MCF 10A (cell line): Measurements from ENCODE around the gene KHK. TPM values are rescaled to one million over a fixed set of nuclear protein-coding genes. Genes with fewer than 3 reads are reported as not detected.

Source experiments
- BruUV-seq: library from RNA; stranded (reverse); fragments of 400-500 nt; replicated peaks from 2 replicates; lab custom pipeline; 2021; lab: Mats Ljungman, UMichigan
- CTCF ChIA-PET: fragments of 300-600 bp; sonication (Branson Sonifier 250); formaldehyde crosslinking; extraction: SDS; loops from one replicate; lab custom pipeline; 2021; ENCODE audit warnings: antibody characterized with exemption, inconsistent platforms; lab: Yijun Ruan, JAX
- POLR2A ChIA-PET: fragments of 300-600, 350-650 bp; sonication (Branson Sonifier 250); formaldehyde crosslinking; extraction: SDS; loops from one replicate; lab custom pipeline; 2020; ENCODE audit warnings: antibody characterized with exemption, inconsistent platforms; lab: Yijun Ruan, JAX
- DNase-seq: peaks from one replicate; pipeline ENCODE4 v3.0.0-alpha.2; 2018; ENCODE audit not compliant: unreplicated experiment
- H3K27ac Mint-ChIP-seq: one replicate; pipeline ENCODE4 v1.8.0; 2022; ENCODE audit warnings: mild to moderate bottlenecking, low read depth, mixed read lengths; ENCODE audit not compliant: unreplicated experiment
- H3K27me3 Mint-ChIP-seq: one replicate; pipeline ENCODE4 v1.8.0; 2022; ENCODE audit warnings: mixed read lengths; ENCODE audit not compliant: insufficient read depth, unreplicated experiment
- H3K36me3 Mint-ChIP-seq: one replicate; pipeline ENCODE4 v1.8.0; 2022; ENCODE audit warnings: mild to moderate bottlenecking, moderate library complexity, mixed read lengths; ENCODE audit not compliant: insufficient read depth, unreplicated experiment
- H3K4me1 Mint-ChIP-seq: one replicate; pipeline ENCODE4 v1.8.0; 2022; ENCODE audit warnings: mixed read lengths; ENCODE audit not compliant: insufficient read depth, unreplicated experiment
- H3K4me3 Mint-ChIP-seq: one replicate; pipeline ENCODE4 v1.8.0; 2022; ENCODE audit warnings: mild to moderate bottlenecking, moderate library complexity, mixed read lengths; ENCODE audit not compliant: unreplicated experiment
- H3K9me3 Mint-ChIP-seq: one replicate; pipeline ENCODE4 v1.8.0; 2022; ENCODE audit warnings: mixed read lengths; ENCODE audit not compliant: unreplicated experiment
- intact Hi-C: fragments of 100-400 bp; cut with micrococcal nuclease; formaldehyde crosslinking; loops from 2 replicates; pipeline ENCODE4 v1.14.1; 2022
- total RNA-seq: library from RNA; stranded (reverse); gene quantifications from 2 replicates; pipeline ENCODE4 v1.2.3, GENCODE V29; 2022
- TF ChIP-seq, protein P1 (sequence below): fragments of 200-600 bp; IDR thresholded peaks from one replicate; pipeline ENCODE4 v1.8.0; 2022; ENCODE audit warnings: antibody characterized with exemption, mild to moderate bottlenecking; ENCODE audit not compliant: unreplicated experiment

Gene KHK
- total RNA-seq, 1 experiment from 2014 or later = 2.6 TPM

DNA sequence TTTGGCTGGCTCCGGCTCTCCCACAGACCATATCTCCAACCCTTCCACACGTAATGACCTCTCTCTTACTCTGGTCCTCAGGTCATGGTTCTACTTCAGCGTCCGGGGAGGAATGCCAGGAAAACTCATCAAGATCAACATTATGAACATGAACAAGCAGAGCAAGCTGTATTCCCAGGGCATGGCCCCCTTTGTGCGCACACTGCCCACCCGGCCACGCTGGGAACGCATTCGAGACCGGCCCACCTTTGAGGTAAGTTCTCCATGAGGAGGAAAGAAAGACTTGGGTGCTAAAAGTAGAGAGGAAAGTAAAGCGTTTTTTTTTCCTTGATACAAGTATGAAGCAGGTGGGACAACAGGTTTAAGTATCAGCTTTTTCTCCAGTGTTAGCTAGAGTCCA, 33.3 kb upstream of the KHK start:
- intact Hi-C loops = no loop called here
- TF ChIP-seq, protein P1, sequence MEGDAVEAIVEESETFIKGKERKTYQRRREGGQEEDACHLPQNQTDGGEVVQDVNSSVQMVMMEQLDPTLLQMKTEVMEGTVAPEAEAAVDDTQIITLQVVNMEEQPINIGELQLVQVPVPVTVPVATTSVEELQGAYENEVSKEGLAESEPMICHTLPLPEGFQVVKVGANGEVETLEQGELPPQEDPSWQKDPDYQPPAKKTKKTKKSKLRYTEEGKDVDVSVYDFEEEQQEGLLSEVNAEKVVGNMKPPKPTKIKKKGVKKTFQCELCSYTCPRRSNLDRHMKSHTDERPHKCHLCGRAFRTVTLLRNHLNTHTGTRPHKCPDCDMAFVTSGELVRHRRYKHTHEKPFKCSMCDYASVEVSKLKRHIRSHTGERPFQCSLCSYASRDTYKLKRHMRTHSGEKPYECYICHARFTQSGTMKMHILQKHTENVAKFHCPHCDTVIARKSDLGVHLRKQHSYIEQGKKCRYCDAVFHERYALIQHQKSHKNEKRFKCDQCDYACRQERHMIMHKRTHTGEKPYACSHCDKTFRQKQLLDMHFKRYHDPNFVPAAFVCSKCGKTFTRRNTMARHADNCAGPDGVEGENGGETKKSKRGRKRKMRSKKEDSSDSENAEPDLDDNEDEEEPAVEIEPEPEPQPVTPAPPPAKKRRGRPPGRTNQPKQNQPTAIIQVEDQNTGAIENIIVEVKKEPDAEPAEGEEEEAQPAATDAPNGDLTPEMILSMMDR = no peak
- Mint-ChIP-seq H3K36me3 (peaks cover 49% of the 10 kb centered on the region), H3K27ac (no peak overlapping the region), H3K4me3 (peak overlapping the region; percentile 93), H3K9me3 (no peaks in the 10 kb centered on the region), H3K4me1 (no peaks in the 10 kb centered on the region), H3K27me3 (no peaks in the 10 kb centered on the region)
- ChIA-PET CTCF (interaction anchor here (1.1 to 1.3 kb wide), 3 partner anchors 27 to 37 kb away, joined by 3 to 8 read pairs (median 4); no protein-coding TSS in a partner anchor), POLR2A (interaction anchor here (0.7 to 9.2 kb wide), 4 partner anchors 14 to 54 kb away, joined by 3 to 175 read pairs (median 4); partner anchors contain the start of gene OST4)
- DNase-seq = no peak
- no TSS peak for BruUV-seq

DNA sequence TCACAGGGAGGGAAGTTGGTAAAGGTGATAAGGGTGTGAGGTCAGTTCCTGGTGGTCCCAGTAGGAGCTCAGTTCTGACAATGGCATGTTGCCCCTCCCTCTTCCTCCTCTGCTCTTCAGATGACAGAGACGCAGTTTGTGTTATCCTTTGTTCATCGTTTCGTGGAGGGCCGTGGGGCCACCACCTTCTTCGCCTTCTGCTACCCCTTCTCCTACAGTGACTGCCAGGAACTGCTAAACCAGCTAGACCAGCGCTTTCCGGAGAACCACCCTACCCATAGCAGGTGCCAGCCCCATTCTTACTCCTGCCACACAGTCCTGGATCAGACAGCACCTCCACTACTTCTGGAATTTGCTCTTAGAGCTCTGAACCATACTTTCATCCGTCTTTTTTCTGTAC, 32.8 kb upstream of the KHK start:
- Mint-ChIP-seq H3K36me3 (peaks cover 49% of the 10 kb centered on the region), H3K4me3 (no peak overlapping the region)

GRCh38 chr2:27054721-27055120, 31.9 kb upstream of the KHK start:
- TF ChIP-seq, protein P1 = no peak
- BruUV-seq = no TSS peak
- no peak overlapping the region for H3K4me3 Mint-ChIP-seq
- no peaks in the 10 kb centered on the region for H3K9me3 Mint-ChIP-seq
- H3K27me3 Mint-ChIP-seq = no peaks in the 10 kb centered on the region
- ChIA-PET POLR2A (interaction anchor here (0.7 to 9.2 kb wide), 2 partner anchors 12 to 215 kb away, joined by 3 to 175 read pairs; partner anchors contain the start of gene OST4), CTCF (interaction anchor here (0.6 to 0.8 kb wide), 2 partner anchors 93 to 268 kb away, joined by 3 to 6 read pairs; no protein-coding TSS in a partner anchor)
- peaks cover 49% of the 10 kb centered on the region for H3K36me3 Mint-ChIP-seq
- no peaks in the 10 kb centered on the region for H3K4me1 Mint-ChIP-seq
- DNase-seq = no peak
- H3K27ac Mint-ChIP-seq = no peak overlapping the region
- intact Hi-C loops = no loop called here

More for the DNA sequence above, 32.8 kb upstream of the KHK start:
- DNase-seq = no peak
- Mint-ChIP-seq H3K9me3 (no peaks in the 10 kb centered on the region), H3K27me3 (no peaks in the 10 kb centered on the region), H3K4me1 (no peaks in the 10 kb centered on the region), H3K27ac (no peak overlapping the region)
- ChIA-PET POLR2A (interaction anchor here (0.7 to 9.2 kb wide), 3 partner anchors 13 to 54 kb away, joined by 3 to 175 read pairs (median 3); partner anchors contain the start of gene OST4), CTCF (interaction anchor here (1.1 to 1.3 kb wide), 3 partner anchors 27 to 37 kb away, joined by 3 to 8 read pairs (median 4); no protein-coding TSS in a partner anchor)
- BruUV-seq = no TSS peak
- intact Hi-C loops = no loop called here
- TF ChIP-seq, protein P1 = no peak

GRCh38 chr2:27057184-27057583, 29.4 kb upstream of the KHK start:
- DNase-seq = no peak
- intact Hi-C loops = no loop called here
- H3K27me3 Mint-ChIP-seq = no peaks in the 10 kb centered on the region
- BruUV-seq = no TSS peak
- H3K36me3 Mint-ChIP-seq = peaks cover 40% of the 10 kb centered on the region
- H3K4me1 Mint-ChIP-seq = no peaks in the 10 kb centered on the region
- TF ChIP-seq, protein P1 = no peak
- ChIA-PET CTCF (no interaction called here), POLR2A (interaction anchor here (1.3 to 9.2 kb wide), 2 partner anchors 10 to 156 kb away, joined by 3 to 175 read pairs; partner anchors contain the start of gene OST4)
- H3K4me3 Mint-ChIP-seq = no peak overlapping the region
- H3K9me3 Mint-ChIP-seq = no peaks in the 10 kb centered on the region
- no peak overlapping the region for H3K27ac Mint-ChIP-seq
